ENCODE results near the gene GPR35.

DNA sequence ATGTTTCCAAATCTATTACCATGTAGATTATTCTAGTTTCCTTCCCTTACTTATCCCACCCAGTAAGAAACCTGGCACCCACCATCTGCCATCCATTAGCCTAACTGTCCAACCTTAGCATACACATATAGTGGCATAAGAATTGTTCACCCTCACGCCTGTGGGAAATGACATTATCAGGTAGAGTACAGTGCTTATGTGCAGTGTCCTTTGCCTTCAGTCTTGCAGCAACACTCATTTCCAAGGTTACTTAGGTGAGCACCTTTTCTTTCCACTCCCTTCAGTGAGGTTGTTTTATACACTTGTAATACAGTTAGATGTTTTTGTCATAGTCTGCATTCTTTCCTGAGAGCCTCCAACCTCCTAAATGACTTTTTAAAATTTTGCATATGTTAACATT, 39.3 kb downstream of the GPR35 start:
- TF ChIP-seq ZFP30 (CRISPR knock-in tag; IDR thresholded peaks at IDR 0.05) (no peak), ZNF70 (CRISPR knock-in tag; IDR thresholded peaks at IDR 0.05) (no peak), CSDC2 (CRISPR knock-in tag; IDR thresholded peaks at IDR 0.05) (no peak), SNAI2 (CRISPR knock-in tag; IDR thresholded peaks at IDR 0.05) (no peak), TOX (CRISPR knock-in tag; IDR thresholded peaks at IDR 0.05; ENCODE audit: borderline replicate concordance) (no peak), ARNTL (CRISPR knock-in tag; IDR thresholded peaks at IDR 0.05; ENCODE audit: borderline replicate concordance, low read depth) (no peak), OSR1 (CRISPR knock-in tag; IDR thresholded peaks at IDR 0.05) (no peak), BACH2 (CRISPR knock-in tag; IDR thresholded peaks at IDR 0.05; ENCODE audit: borderline replicate concordance) (no peak), ZFP3 (CRISPR knock-in tag; IDR thresholded peaks at IDR 0.05) (no peak), TCF4 (CRISPR knock-in tag; IDR thresholded peaks at IDR 0.05; ENCODE audit: borderline replicate concordance) (no peak), ZC3H10 (CRISPR knock-in tag; IDR thresholded peaks at IDR 0.05) (no peak), ISL1 (CRISPR knock-in tag; IDR thresholded peaks at IDR 0.05) (no peak)
- TF ChIP-seq, protein P1, sequence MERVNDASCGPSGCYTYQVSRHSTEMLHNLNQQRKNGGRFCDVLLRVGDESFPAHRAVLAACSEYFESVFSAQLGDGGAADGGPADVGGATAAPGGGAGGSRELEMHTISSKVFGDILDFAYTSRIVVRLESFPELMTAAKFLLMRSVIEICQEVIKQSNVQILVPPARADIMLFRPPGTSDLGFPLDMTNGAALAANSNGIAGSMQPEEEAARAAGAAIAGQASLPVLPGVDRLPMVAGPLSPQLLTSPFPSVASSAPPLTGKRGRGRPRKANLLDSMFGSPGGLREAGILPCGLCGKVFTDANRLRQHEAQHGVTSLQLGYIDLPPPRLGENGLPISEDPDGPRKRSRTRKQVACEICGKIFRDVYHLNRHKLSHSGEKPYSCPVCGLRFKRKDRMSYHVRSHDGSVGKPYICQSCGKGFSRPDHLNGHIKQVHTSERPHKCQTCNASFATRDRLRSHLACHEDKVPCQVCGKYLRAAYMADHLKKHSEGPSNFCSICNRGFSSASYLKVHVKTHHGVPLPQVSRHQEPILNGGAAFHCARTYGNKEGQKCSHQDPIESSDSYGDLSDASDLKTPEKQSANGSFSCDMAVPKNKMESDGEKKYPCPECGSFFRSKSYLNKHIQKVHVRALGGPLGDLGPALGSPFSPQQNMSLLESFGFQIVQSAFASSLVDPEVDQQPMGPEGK (CRISPR knock-in tag; IDR thresholded peaks at IDR 0.05; ENCODE audit: borderline replicate concordance): no peak
